RWPE1 (cell line): Measurements from ENCODE around the gene NDUFB10.

Source experiments
- CTCF ChIA-PET: fragments of 350-600 bp; sonication (Branson Sonifier 250); formaldehyde crosslinking; extraction: SDS; loops from one replicate; lab custom pipeline; 2021; lab: Yijun Ruan, JAX
- POLR2A ChIA-PET: fragments of 400-600 bp; formaldehyde crosslinking; extraction: SDS; loops from one replicate; lab custom pipeline; 2020; ENCODE audit warnings: antibody characterized with exemption; ENCODE audit not compliant: low non-redundant PET; lab: Yijun Ruan, JAX
- DNase-seq: peaks from one replicate; pipeline ENCODE4 v3.0.0; 2012; ENCODE audit warnings: low spot score
- H3K27ac ChIP-seq: fragments of 450-650 bp; 2 replicates; pipeline ENCODE4 v1.5.1; 2017
- TF ChIP-seq, protein P1 (sequence below): fragments of 450-650 bp; conservative IDR thresholded peaks from 2 replicates; pipeline ENCODE4 v1.5.1; 2017; ENCODE audit warnings: low read depth, mild to moderate bottlenecking

The NDUFB10 gene

DNA sequence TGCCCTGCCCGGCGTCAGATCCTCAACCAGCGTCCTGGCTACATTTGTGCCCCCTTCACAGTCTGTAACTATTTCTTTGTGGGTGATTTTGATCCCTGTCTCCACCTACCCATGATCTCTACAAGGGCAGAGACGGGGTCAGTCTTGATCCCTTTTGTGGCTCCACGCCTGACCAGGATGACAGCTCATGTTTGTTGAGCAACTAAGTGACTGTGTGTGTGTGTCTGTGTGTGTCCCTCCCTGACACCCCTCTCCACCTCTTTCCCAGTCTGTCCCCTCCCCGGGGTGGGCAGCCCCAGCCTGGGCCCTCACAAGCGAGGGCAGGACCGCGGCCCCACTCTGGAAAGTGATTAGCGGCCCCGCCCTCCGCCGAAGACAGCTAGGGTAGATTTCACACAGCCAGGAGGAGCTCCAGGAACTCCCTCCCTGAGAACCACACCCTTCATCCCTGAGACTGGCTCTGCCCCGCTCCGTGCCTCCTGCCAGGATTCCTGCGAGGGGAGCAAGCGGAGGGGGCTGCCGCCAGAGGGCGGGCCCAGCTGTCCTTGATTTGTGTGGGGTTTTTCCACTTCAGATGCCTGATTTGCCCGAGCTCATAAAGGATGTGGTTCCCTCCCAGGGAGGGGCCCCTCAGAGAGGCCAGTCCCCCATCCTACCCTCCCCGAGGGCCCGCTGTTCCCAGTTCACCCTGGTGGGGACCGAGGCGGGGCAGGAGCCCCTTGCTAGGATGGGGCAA lies 35.9 kb upstream of the NDUFB10 start:
- TF ChIP-seq, protein P1, sequence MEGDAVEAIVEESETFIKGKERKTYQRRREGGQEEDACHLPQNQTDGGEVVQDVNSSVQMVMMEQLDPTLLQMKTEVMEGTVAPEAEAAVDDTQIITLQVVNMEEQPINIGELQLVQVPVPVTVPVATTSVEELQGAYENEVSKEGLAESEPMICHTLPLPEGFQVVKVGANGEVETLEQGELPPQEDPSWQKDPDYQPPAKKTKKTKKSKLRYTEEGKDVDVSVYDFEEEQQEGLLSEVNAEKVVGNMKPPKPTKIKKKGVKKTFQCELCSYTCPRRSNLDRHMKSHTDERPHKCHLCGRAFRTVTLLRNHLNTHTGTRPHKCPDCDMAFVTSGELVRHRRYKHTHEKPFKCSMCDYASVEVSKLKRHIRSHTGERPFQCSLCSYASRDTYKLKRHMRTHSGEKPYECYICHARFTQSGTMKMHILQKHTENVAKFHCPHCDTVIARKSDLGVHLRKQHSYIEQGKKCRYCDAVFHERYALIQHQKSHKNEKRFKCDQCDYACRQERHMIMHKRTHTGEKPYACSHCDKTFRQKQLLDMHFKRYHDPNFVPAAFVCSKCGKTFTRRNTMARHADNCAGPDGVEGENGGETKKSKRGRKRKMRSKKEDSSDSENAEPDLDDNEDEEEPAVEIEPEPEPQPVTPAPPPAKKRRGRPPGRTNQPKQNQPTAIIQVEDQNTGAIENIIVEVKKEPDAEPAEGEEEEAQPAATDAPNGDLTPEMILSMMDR: peak; percentile 61
- DNase-seq: peak; percentile 60
- ChIA-PET POLR2A (interaction anchor here (0.5 kb wide), 1 partner anchor 1087 kb away, joined by 3 read pairs; no protein-coding TSS in a partner anchor), CTCF (interaction anchor here (0.6 to 1.0 kb wide), 4 partner anchors 9 to 132 kb away, joined by 3 to 7 read pairs (median 4); no protein-coding TSS in a partner anchor)
- H3K27ac ChIP-seq: peak overlapping the region; percentile 61

DNA sequence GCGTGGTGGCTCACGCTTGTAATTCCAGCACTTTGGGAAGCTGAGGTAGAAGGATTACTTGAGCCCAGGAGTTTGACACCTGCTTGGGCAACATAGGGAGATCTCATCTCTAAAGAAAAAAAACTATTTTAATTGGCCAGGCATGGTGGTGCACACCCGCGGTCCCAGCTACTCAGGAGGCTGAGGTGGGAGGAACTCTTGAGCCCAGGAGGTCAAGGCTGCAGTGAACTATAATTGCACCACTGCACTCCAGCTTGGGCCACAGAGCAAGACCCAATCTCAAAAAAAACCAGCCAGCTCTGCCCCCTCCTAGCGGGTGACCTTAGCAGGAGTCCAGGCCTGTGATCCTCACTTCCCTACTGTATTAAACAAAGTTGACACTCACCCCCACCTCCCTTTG lies 35.2 kb upstream of the NDUFB10 start:
- ChIA-PET POLR2A (interaction anchor here (0.5 kb wide), 1 partner anchor 1086 kb away, joined by 3 read pairs; no protein-coding TSS in a partner anchor), CTCF (interaction anchor here (0.6 to 1.0 kb wide), 3 partner anchors 8 to 132 kb away, joined by 3 to 7 read pairs (median 4); no protein-coding TSS in a partner anchor)
- DNase-seq: no peak
- H3K27ac ChIP-seq: peak overlapping the region; percentile 61
- TF ChIP-seq, protein P1: no peak

DNA sequence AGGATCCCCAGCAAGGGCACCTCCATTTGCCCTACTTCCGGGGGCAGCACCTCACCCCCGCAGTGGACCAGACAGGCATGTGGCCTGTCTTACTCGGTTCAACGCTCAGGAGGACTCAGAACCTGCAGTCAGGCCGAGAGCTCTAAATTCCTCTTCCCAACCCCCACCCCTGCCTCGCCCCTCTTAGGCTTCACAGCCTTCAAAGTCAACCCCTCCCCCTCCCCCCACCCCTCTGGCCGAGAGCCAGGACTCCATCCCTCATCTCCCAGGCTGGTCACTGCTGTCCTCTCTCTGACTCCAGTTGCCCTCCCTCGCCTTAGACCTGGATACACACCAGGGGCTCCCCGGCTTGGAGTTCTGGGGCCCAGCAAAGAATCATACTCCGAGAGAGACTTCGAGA lies 33.1 kb upstream of the NDUFB10 start:
- ChIA-PET CTCF (no interaction called here), POLR2A (no interaction called here)
- no peak for DNase-seq
- no peak overlapping the region for H3K27ac ChIP-seq
- TF ChIP-seq, protein P1: no peak

DNA sequence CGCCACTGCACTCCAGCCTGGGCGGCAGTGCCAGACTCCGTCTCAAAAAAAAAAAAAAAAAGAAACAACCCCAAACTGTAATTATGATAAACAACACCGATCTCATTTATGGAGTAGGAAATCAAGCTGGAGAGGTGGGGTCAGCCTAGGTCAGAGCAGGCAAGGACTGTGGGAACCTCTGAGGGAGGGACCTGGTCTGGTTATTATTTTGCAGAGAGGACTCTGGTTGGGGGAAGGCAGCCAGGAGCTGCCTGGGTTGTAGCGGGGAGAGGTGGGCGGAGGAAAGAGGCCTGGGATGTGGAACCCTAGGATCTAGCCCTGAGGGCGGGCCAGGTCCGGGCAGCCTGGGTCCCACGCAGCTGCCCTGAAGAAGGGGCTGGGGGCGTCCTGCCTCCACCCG lies 30.2 kb upstream of the NDUFB10 start:
- POLR2A ChIA-PET: interaction anchor here (0.6 kb wide), 1 partner anchor 17 kb away, joined by 3 read pairs; no protein-coding TSS in a partner anchor
- TF ChIP-seq, protein P1: no peak
- CTCF ChIA-PET: interaction anchor here (0.5 to 2.5 kb wide), 13 partner anchors 10 to 930 kb away, joined by 3 to 12 read pairs (median 4); partner anchors contain the start of genes EME2 and MRPS34

DNA sequence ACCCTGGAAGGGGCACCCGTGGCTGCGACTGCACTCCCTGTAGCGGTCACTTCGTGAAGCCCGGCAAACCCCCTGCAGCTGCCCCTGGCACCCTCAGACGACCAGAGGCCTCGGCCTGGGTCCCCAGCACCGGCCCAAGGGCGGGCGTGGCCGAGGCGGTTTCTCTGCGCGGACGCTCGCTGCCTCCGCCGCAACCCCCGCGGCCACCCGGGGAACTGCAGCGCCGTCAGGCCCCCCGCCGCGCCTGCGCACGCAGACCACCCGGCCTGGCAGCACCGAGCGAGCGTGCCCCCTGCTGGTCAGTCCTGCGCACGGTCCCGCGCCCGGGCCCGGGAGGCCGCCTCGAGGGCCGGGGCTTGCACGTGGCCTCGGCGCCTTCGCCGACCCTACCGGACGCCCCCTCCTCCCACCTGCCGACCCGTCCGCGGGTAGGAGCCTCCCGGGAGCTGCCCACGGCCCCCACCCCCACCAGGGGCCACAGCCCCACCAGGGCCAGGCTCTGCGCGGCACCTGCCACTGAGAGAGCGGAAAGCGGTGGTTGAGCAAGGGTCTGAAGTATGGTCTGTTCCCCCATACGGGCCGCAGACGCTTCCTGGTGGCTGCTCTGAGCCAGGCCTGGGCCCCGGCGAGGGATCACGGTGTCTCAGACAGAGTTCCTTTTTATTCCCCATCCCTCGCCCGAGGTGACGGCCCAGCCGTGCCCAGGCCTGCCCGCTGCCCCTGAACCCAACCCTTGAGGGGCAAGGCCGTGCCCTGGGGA lies 29.6 kb upstream of the NDUFB10 start:
- ChIA-PET POLR2A (interaction anchor here (0.6 kb wide), 1 partner anchor 16 kb away, joined by 3 read pairs; no protein-coding TSS in a partner anchor), CTCF (interaction anchor here (0.5 to 2.5 kb wide), 19 partner anchors 11 to 930 kb away, joined by 3 to 12 read pairs (median 4); partner anchors contain the start of genes EME2 and MRPS34)
- H3K27ac ChIP-seq: peak overlapping the region; percentile 71
- TF ChIP-seq, protein P1: peak; percentile 98
- peak; percentile 84 for DNase-seq

More for the DNA sequence above, 30.2 kb upstream of the NDUFB10 start:
- peak overlapping the region; percentile 71 for H3K27ac ChIP-seq
- no peak for DNase-seq

DNA sequence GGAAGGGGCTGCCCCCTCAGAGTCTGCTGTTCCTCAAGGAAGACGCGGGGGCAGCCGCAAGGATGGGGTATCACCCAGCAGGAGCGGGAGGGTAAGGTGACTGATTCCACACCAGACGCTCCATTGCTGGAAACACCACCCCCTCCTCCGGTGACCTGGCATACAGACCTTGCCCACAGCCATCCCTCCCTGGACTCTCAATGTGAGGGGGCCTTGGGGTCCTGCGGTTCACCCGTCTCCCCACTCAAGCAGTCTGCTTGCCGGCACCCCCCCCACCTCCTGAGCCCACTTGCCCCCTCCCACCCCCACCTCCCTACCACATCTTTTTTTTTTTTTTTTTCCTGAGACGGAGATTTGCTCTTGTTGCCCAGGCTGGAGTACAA lies 29.0 kb upstream of the NDUFB10 start:
- POLR2A ChIA-PET: no interaction called here
- DNase-seq: no peak
- CTCF ChIA-PET: interaction anchor here (0.6 to 2.5 kb wide), 7 partner anchors 11 to 101 kb away, joined by 3 to 12 read pairs (median 4); no protein-coding TSS in a partner anchor
- no peak overlapping the region; the same call in 1 of the 2 replicates for H3K27ac ChIP-seq
- TF ChIP-seq, protein P1: no peak
